ENCODE measurements around the gene ZMYM2. TPM values are rescaled to one million over a fixed set of nuclear protein-coding genes. Genes with fewer than 3 reads are reported as not detected.
A peak's percentile ranks its signal among the peaks of the same experiment; 100 is the strongest.

The ZMYM2 gene
- 84.2 TPM for polyA plus RNA-seq (2013)

- H3K36me3 ChIP-seq (ENCODE audit: control insufficient read depth in 4 of 4, insufficient read depth in 4 of 4, low read length in 3 of 4) = peaks cover 0 to 8% (median 6%) of the 10 kb centered on the region in 4 experiments
- H3K4me3 ChIP-seq (ENCODE audit: control insufficient read depth in 1 of 7, extremely low read depth in 1 of 7, insufficient read depth in 4 of 7, low read depth in 2 of 7, low read length in 6 of 7) = peak within 1 kb of the TSS; percentile 88 to 96 (median 93)
- no peaks in the 10 kb centered on the region for H3K9me3 ChIP-seq (ENCODE audit: control extremely low read depth in 1 of 5, control insufficient read depth in 4 of 5, insufficient read depth in 2 of 5, low read depth in 1 of 5, low read length in 4 of 5)
- CTCF ChIA-PET = interaction anchor here (0.8 kb wide), 1 partner anchor 95 kb away, joined by 3 read pairs; the partner anchor contains the start of gene ZMYM5
- H3K27me3 ChIP-seq (replicated peaks in 2 of 5; ENCODE audit: control insufficient read depth in 4 of 5, insufficient read depth in 5 of 5, low read length in 4 of 5) = no peaks in the 10 kb centered on the region
- under 1% methylated on average over 73 of the region's 112 CpGs for WGBS (ENCODE audit: insufficient coverage)
- POLR2A ChIA-PET = interaction anchor here (1.2 kb wide), 1 partner anchor 94 kb away, joined by 6 read pairs; no protein-coding TSS in a partner anchor
- peaks cover 9 to 38% (median 15%) of the 10 kb centered on the region in 4 experiments for H3K4me1 ChIP-seq (ENCODE audit: control extremely low read depth in 1 of 4, control insufficient read depth in 4 of 4, insufficient read depth in 4 of 4, low read length in 3 of 4)
- DNase-seq = peak; percentile 97 to 98 (median 98)
- peak within 1 kb of the TSS; percentile 88 to 94 for H3K27ac ChIP-seq (ENCODE audit: insufficient read depth in 1 of 2, low read depth in 1 of 2, low read length in 2 of 2, poor library complexity in 1 of 2, severe bottlenecking in 2 of 2)
These were observed at the start of gene ZMYM2 for GRCh38 chr13:19958155-19959111. TSS of gene ZMYM2 (plus strand) at chr13:19958727. CDS start at chr13:19993073, 34,346 bp downstream.

GRCh38 chr13:19910336-19911072 lies 48.0 kb upstream of the ZMYM2 start:
- Histone ChIP-seq H3K4me1 (ENCODE audit: control extremely low read depth in 1 of 4, control insufficient read depth in 4 of 4, insufficient read depth in 4 of 4, low read length in 3 of 4) (no peaks in the 10 kb centered on the region), H3K9me3 (ENCODE audit: control extremely low read depth in 1 of 5, control insufficient read depth in 4 of 5, insufficient read depth in 2 of 5, low read depth in 1 of 5, low read length in 4 of 5) (no peaks in the 10 kb centered on the region), H3K36me3 (ENCODE audit: control insufficient read depth in 4 of 4, insufficient read depth in 4 of 4, low read length in 3 of 4) (no peaks in the 10 kb centered on the region), H3K4me3 (ENCODE audit: control insufficient read depth in 1 of 7, extremely low read depth in 1 of 7, insufficient read depth in 4 of 7, low read depth in 2 of 7, low read length in 6 of 7) (no peak overlapping the region), H3K27me3 (replicated peaks in 2 of 5; ENCODE audit: control insufficient read depth in 4 of 5, insufficient read depth in 5 of 5, low read length in 4 of 5) (no peaks in the 10 kb centered on the region), H3K27ac (ENCODE audit: insufficient read depth in 1 of 2, low read depth in 1 of 2, low read length in 2 of 2, poor library complexity in 1 of 2, severe bottlenecking in 2 of 2) (no peak overlapping the region)
- ChIA-PET POLR2A (no interaction called here), CTCF (interaction anchor here (0.6 kb wide), 2 partner anchors 21 to 1728 kb away, joined by 3 to 4 read pairs; no protein-coding TSS in a partner anchor)
- DNase-seq = no peak
- 75% methylated on average over 4 of the region's 9 CpGs for WGBS (ENCODE audit: insufficient coverage)

- CTCF ChIA-PET = interaction anchor here (1.5 to 1.6 kb wide), 2 partner anchors 29 to 33 kb away, joined by 3 to 4 read pairs; no protein-coding TSS in a partner anchor
- H3K4me1 ChIP-seq (ENCODE audit: control extremely low read depth in 1 of 4, control insufficient read depth in 4 of 4, insufficient read depth in 4 of 4, low read length in 3 of 4) = no peaks in the 10 kb centered on the region
- H3K27ac ChIP-seq (ENCODE audit: insufficient read depth in 1 of 2, low read depth in 1 of 2, low read length in 2 of 2, poor library complexity in 1 of 2, severe bottlenecking in 2 of 2) = no peak overlapping the region
- POLR2A ChIA-PET = interaction anchor here (0.6 kb wide), 1 partner anchor 13 kb away, joined by 3 read pairs; no protein-coding TSS in a partner anchor
- no peaks in the 10 kb centered on the region for H3K36me3 ChIP-seq (ENCODE audit: control insufficient read depth in 4 of 4, insufficient read depth in 4 of 4, low read length in 3 of 4)
- no peaks in the 10 kb centered on the region for H3K9me3 ChIP-seq (ENCODE audit: control extremely low read depth in 1 of 5, control insufficient read depth in 4 of 5, insufficient read depth in 2 of 5, low read depth in 1 of 5, low read length in 4 of 5)
- WGBS (ENCODE audit: insufficient coverage) = no CpG with 5 or more reads among the region's 4 CpGs
- peak; percentile 31 to 50 (median 47) for DNase-seq
- H3K27me3 ChIP-seq (replicated peaks in 2 of 5; ENCODE audit: control insufficient read depth in 4 of 5, insufficient read depth in 5 of 5, low read length in 4 of 5) = no peaks in the 10 kb centered on the region
- no peak overlapping the region for H3K4me3 ChIP-seq (ENCODE audit: control insufficient read depth in 1 of 7, extremely low read depth in 1 of 7, insufficient read depth in 4 of 7, low read depth in 2 of 7, low read length in 6 of 7)
These were observed 31.3 kb upstream of the ZMYM2 start for GRCh38 chr13:19927117-19927748.

GRCh38 chr13:19940106-19940505 lies 18.4 kb upstream of the ZMYM2 start:
- DNase-seq = no peak
- ChIA-PET CTCF (no interaction called here), POLR2A (no interaction called here)
- no peaks in the 10 kb centered on the region for H3K4me1 ChIP-seq (ENCODE audit: control extremely low read depth in 1 of 4, control insufficient read depth in 4 of 4, insufficient read depth in 4 of 4, low read length in 3 of 4)
- no peaks in the 10 kb centered on the region for H3K36me3 ChIP-seq (ENCODE audit: control insufficient read depth in 4 of 4, insufficient read depth in 4 of 4, low read length in 3 of 4)
- H3K9me3 ChIP-seq (ENCODE audit: control extremely low read depth in 1 of 5, control insufficient read depth in 4 of 5, insufficient read depth in 2 of 5, low read depth in 1 of 5, low read length in 4 of 5) = no peaks in the 10 kb centered on the region
- H3K4me3 ChIP-seq (ENCODE audit: control insufficient read depth in 1 of 7, extremely low read depth in 1 of 7, insufficient read depth in 4 of 7, low read depth in 2 of 7, low read length in 6 of 7) = no peak overlapping the region
- 86% methylated on average over 1 of the region's 1 CpG for WGBS (ENCODE audit: insufficient coverage)
- no peaks in the 10 kb centered on the region for H3K27me3 ChIP-seq (replicated peaks in 2 of 5; ENCODE audit: control insufficient read depth in 4 of 5, insufficient read depth in 5 of 5, low read length in 4 of 5)
- no peak overlapping the region for H3K27ac ChIP-seq (ENCODE audit: insufficient read depth in 1 of 2, low read depth in 1 of 2, low read length in 2 of 2, poor library complexity in 1 of 2, severe bottlenecking in 2 of 2)

DNA sequence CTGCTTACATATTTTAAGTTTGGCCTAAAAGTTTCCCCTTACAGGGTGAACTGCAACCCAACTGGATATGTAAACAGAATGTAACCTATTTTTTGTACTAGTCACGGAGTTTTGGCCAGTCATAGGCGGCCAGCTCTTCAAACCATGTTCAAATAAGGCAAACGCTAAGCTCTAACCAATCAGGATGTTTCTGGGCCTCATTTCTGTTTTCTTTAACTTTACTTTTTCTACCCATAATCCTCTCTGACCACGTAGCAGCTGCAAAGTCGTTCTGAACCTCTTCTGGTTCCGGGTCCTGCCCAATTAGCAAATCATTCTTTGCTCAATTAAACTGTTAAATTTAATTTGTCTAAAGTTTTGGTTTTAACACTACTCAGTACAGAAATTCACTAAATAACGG lies 8.2 kb upstream of the ZMYM2 start:
- Histone ChIP-seq H3K27ac (ENCODE audit: insufficient read depth in 1 of 2, low read depth in 1 of 2, low read length in 2 of 2, poor library complexity in 1 of 2, severe bottlenecking in 2 of 2) (no peak overlapping the region), H3K4me3 (ENCODE audit: control insufficient read depth in 1 of 7, extremely low read depth in 1 of 7, insufficient read depth in 4 of 7, low read depth in 2 of 7, low read length in 6 of 7) (no peak overlapping the region), H3K27me3 (replicated peaks in 2 of 5; ENCODE audit: control insufficient read depth in 4 of 5, insufficient read depth in 5 of 5, low read length in 4 of 5) (no peaks in the 10 kb centered on the region), H3K36me3 (ENCODE audit: control insufficient read depth in 4 of 4, insufficient read depth in 4 of 4, low read length in 3 of 4) (no peaks in the 10 kb centered on the region), H3K4me1 (ENCODE audit: control extremely low read depth in 1 of 4, control insufficient read depth in 4 of 4, insufficient read depth in 4 of 4, low read length in 3 of 4) (no peaks in the 10 kb centered on the region), H3K9me3 (ENCODE audit: control extremely low read depth in 1 of 5, control insufficient read depth in 4 of 5, insufficient read depth in 2 of 5, low read depth in 1 of 5, low read length in 4 of 5) (no peaks in the 10 kb centered on the region)
- ChIA-PET CTCF (interaction anchor here (1.3 kb wide), 1 partner anchor 15 kb away, joined by 4 read pairs; no protein-coding TSS in a partner anchor), POLR2A (no interaction called here)
- no peak for DNase-seq
- 88% methylated on average over 3 of the region's 7 CpGs for WGBS (ENCODE audit: insufficient coverage)

DNA sequence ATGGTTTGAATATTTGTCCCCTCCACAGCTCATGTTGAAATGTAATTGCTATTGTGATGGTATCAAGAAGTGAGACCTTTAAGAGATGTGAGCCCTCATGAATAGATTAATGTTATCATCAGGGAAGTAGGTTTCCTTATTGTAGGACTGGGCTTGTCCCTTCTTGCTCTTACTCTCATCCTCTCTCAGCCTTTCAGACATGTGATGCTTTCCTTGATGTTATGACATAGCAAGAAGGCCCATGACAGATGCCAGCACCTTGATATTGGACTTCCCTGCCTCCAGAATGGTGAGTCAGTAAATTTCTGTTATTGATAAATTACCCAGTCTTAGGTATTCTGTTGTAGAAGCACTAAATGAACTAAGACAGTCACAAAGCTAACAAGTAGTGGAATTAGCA lies 5.7 kb upstream of the ZMYM2 start:
- H3K27ac ChIP-seq (ENCODE audit: insufficient read depth in 1 of 2, low read depth in 1 of 2, low read length in 2 of 2, poor library complexity in 1 of 2, severe bottlenecking in 2 of 2) = no peak overlapping the region
- POLR2A ChIA-PET = no interaction called here
- DNase-seq = no peak
- H3K27me3 ChIP-seq (replicated peaks in 2 of 5; ENCODE audit: control insufficient read depth in 4 of 5, insufficient read depth in 5 of 5, low read length in 4 of 5) = no peaks in the 10 kb centered on the region
- H3K9me3 ChIP-seq (ENCODE audit: control extremely low read depth in 1 of 5, control insufficient read depth in 4 of 5, insufficient read depth in 2 of 5, low read depth in 1 of 5, low read length in 4 of 5) = no peaks in the 10 kb centered on the region
- no peaks in the 10 kb centered on the region for H3K36me3 ChIP-seq (ENCODE audit: control insufficient read depth in 4 of 4, insufficient read depth in 4 of 4, low read length in 3 of 4)
- CTCF ChIA-PET = no interaction called here
- H3K4me3 ChIP-seq (ENCODE audit: control insufficient read depth in 1 of 7, extremely low read depth in 1 of 7, insufficient read depth in 4 of 7, low read depth in 2 of 7, low read length in 6 of 7) = no peak overlapping the region
- peaks cover 0 to 6% (median 2%) of the 10 kb centered on the region in 4 experiments for H3K4me1 ChIP-seq (ENCODE audit: control extremely low read depth in 1 of 4, control insufficient read depth in 4 of 4, insufficient read depth in 4 of 4, low read length in 3 of 4)
